Measurements from ENCODE around the gene XRCC2. TPM values are rescaled to one million over a fixed set of nuclear protein-coding genes. Genes with fewer than 3 reads are reported as not detected.
"Not testable (repeated sequence)": the region's sequence is repeated elsewhere in the genome, so short reads cannot be mapped to it uniquely, and the experiment has no call there.

Gene XRCC2
- total RNA-seq, 1 donor from 2014 or later, result 1.7 TPM

GRCh38 chr7:152649220-152649619, 26.7 kb downstream of the XRCC2 start:
- Histone ChIP-seq H3K27me3 (no peaks in the 10 kb centered on the region), H3K27ac (no peak overlapping the region), H3K4me3 (no peak overlapping the region), H3K9me3 (no peaks in the 10 kb centered on the region), H3K4me1 (no peaks in the 10 kb centered on the region), H3K36me3 (no peaks in the 10 kb centered on the region)
- no peak for DNase-seq (ENCODE audit: extremely low spot score in 2 of 2)
- intact Hi-C loops (cut with DNase I), result no loop called here
- TF ChIP-seq POLR2A (IDR thresholded peaks at IDR 0.05) (no peak), CTCF (IDR thresholded peaks at IDR 0.05) (no peak), POLR2AphosphoS5 (IDR thresholded peaks at IDR 0.05; ENCODE audit: insufficient read depth in 1 of 2, low read depth in 1 of 2) (no peak)

GRCh38 chr7:152647009-152647408, 28.9 kb downstream of the XRCC2 start:
- Histone ChIP-seq H3K4me3 (no peak overlapping the region), H3K27me3 (no peaks in the 10 kb centered on the region), H3K4me1 (no peaks in the 10 kb centered on the region), H3K9me3 (no peaks in the 10 kb centered on the region), H3K27ac (no peak overlapping the region), H3K36me3 (no peaks in the 10 kb centered on the region)
- TF ChIP-seq POLR2AphosphoS5 (IDR thresholded peaks at IDR 0.05; ENCODE audit: insufficient read depth in 1 of 2, low read depth in 1 of 2), result no peak
- TF ChIP-seq CTCF (IDR thresholded peaks at IDR 0.05), result no peak
- TF ChIP-seq POLR2A (IDR thresholded peaks at IDR 0.05), result no peak
- DNase-seq (ENCODE audit: extremely low spot score in 2 of 2), result no peak
- intact Hi-C loops (cut with DNase I), result no loop called here

GRCh38 chr7:152646579-152646978, 29.4 kb downstream of the XRCC2 start:
- H3K4me3 ChIP-seq; H3K27ac ChIP-seq; H3K9me3 ChIP-seq; H3K36me3 ChIP-seq; H3K4me1 ChIP-seq; DNase-seq (ENCODE audit: extremely low spot score in 2 of 2); H3K27me3 ChIP-seq; intact Hi-C loops (cut with DNase I): not testable (repeated sequence)

- no peaks in the 10 kb centered on the region for H3K36me3 ChIP-seq
- no peaks in the 10 kb centered on the region for H3K27me3 ChIP-seq
- intact Hi-C loops (cut with DNase I), result no loop called here
- no peaks in the 10 kb centered on the region for H3K4me1 ChIP-seq
- H3K9me3 ChIP-seq, result no peaks in the 10 kb centered on the region
- TF ChIP-seq POLR2A (IDR thresholded peaks at IDR 0.05), result no peak
- no peak for TF ChIP-seq POLR2AphosphoS5 (IDR thresholded peaks at IDR 0.05; ENCODE audit: insufficient read depth in 1 of 2, low read depth in 1 of 2)
- no peak for TF ChIP-seq CTCF (IDR thresholded peaks at IDR 0.05)
- H3K4me3 ChIP-seq, result no peak overlapping the region
- H3K27ac ChIP-seq, result no peak overlapping the region
- no peak for DNase-seq (ENCODE audit: extremely low spot score in 2 of 2)
These were observed 31.9 kb downstream of the XRCC2 start for GRCh38 chr7:152643979-152644559.

GRCh38 chr7:152641384-152641783, 34.6 kb downstream of the XRCC2 start:
- intact Hi-C loops (cut with DNase I), result no loop called here
- Histone ChIP-seq H3K9me3 (no peaks in the 10 kb centered on the region), H3K4me1 (no peaks in the 10 kb centered on the region), H3K4me3 (no peak overlapping the region), H3K27me3 (no peaks in the 10 kb centered on the region), H3K36me3 (no peaks in the 10 kb centered on the region), H3K27ac (no peak overlapping the region)
- TF ChIP-seq POLR2AphosphoS5 (IDR thresholded peaks at IDR 0.05; ENCODE audit: insufficient read depth in 1 of 2, low read depth in 1 of 2) (no peak), POLR2A (IDR thresholded peaks at IDR 0.05) (no peak), CTCF (IDR thresholded peaks at IDR 0.05) (no peak)
- no peak for DNase-seq (ENCODE audit: extremely low spot score in 2 of 2)
